Thoracic aorta (tissue), 2 donors: ENCODE results near the gene PLEK2. TPM values are rescaled to one million over a fixed set of nuclear protein-coding genes. Genes with fewer than 3 reads are reported as not detected.
"Not testable (repeated sequence)": the region's sequence is repeated elsewhere in the genome, so short reads cannot be mapped to it uniquely, and the experiment has no call there.

Source experiments
- ATAC-seq: fragments of 150-250 bp; one replicate; pipeline ENCODE4 v1.8.0; 2017; ENCODE audit warnings: low read depth; ENCODE audit not compliant: insufficient number of reproducible peaks, low FRiP score
- DNase-seq: peaks from one replicate; pipeline ENCODE4 v3.0.0-alpha.2; 2020; ENCODE audit warnings: low spot score
- H3K27ac ChIP-seq, 2 donors: fragments of 200-600 bp; sonication (generic); 1 replicate in 1 of 2; 2 replicates in 1 of 2; pipeline ENCODE4 v1.5.1; 2016; ENCODE audit warnings: mild to moderate bottlenecking in 2 of 2, moderate library complexity in 2 of 2
- H3K27me3 ChIP-seq: fragments of 200-600 bp; sonication (generic); replicated peaks from 2 replicates; pipeline ENCODE4 v1.6.0; 2016; ENCODE audit warnings: mild to moderate bottlenecking; ENCODE audit not compliant: insufficient read depth
- H3K36me3 ChIP-seq: fragments of 200-600 bp; sonication (generic); one replicate; pipeline ENCODE4 v1.5.1; 2016
- H3K4me1 ChIP-seq, 2 donors: fragments of 200-600 bp; sonication (generic); 1 replicate in 1 of 2; 2 replicates in 1 of 2; pipeline versions ENCODE4 v1.5.1 to v1.6.0; 2016; ENCODE audit warnings: low read depth in 2 of 2, mild to moderate bottlenecking in 1 of 2; ENCODE audit not compliant: control insufficient read depth in 1 of 2
- H3K4me3 ChIP-seq: fragments of 200-600 bp; sonication (generic); 2 replicates; pipeline ENCODE4 v1.5.1; 2016; ENCODE audit warnings: mild to moderate bottlenecking
- H3K9me3 ChIP-seq: fragments of 200-600 bp; sonication (generic); 2 replicates; pipeline ENCODE4 v1.5.1; 2016
- CTCF ChIP-seq: fragments of 200-600 bp; sonication (generic); IDR thresholded peaks from one replicate; pipeline ENCODE4 v1.5.1; 2019; ENCODE audit warnings: antibody characterized with exemption
- total RNA-seq, 2 donors: library from RNA; depleted of rRNA; stranded (reverse); fragments of >200 nt; gene quantifications; one replicate each; pipeline versions ENCODE4 v1.1.0 to v1.2.3, GENCODE V29; 2016

PLEK2 gene
- total RNA-seq, 2 donors from 2014 or later, result 2.0 to 5.9 TPM

DNA sequence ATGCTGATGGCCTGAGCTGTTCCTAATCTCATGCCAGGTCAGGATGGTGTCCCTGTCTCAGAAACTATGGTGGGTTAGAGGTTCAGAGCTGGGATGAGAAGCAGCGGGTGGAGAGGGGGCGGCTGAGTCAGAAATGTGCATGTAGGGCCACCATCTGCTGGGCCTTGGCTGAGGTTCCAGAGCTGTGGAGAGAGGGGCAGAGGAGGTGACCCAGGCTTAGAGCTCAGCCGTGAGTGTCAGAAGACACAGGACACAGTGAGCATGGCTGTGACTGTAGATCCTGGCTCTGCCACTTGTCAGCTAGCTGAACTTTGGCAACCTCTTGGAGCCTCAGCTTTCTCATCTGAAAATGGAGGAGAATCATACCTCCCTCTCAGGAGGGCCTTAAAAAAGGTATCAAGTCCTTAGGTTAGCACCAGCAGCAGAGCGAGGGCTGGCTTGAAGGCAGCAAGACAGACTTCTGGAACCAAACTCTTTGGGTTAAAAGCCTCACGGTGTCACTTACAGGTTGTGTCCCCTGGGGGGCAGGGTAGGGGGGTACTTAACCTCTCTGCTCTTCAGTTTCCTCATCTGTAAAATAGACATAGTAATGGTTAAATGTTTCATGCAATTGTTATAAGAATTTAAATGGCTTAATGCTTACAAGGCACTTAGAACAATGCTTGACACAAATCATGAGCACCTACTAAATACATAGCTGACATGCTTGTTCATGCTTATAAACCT is 41.8 kb upstream of the PLEK2 start:
- H3K27me3 ChIP-seq, result no peaks in the 10 kb centered on the region
- H3K27ac ChIP-seq, result no peak overlapping the region
- no peaks in the 10 kb centered on the region for H3K4me1 ChIP-seq
- no peaks in the 10 kb centered on the region for H3K9me3 ChIP-seq
- ATAC-seq (no peak), DNase-seq (no peak)
- no peak overlapping the region for H3K4me3 ChIP-seq
- no peaks in the 10 kb centered on the region for H3K36me3 ChIP-seq
- TF ChIP-seq CTCF, result no peak

GRCh38 chr14:67451667-67452066 is 39.7 kb upstream of the PLEK2 start:
- H3K27me3 ChIP-seq, H3K36me3 ChIP-seq, H3K4me3 ChIP-seq, ATAC-seq, H3K27ac ChIP-seq, DNase-seq, H3K9me3 ChIP-seq, H3K4me1 ChIP-seq: not testable (repeated sequence)

GRCh38 chr14:67449096-67449495 is 37.1 kb upstream of the PLEK2 start:
- TF ChIP-seq CTCF, result no peak
- DNase-seq (no peak), ATAC-seq (no peak)
- Histone ChIP-seq H3K9me3 (no peaks in the 10 kb centered on the region), H3K36me3 (no peaks in the 10 kb centered on the region), H3K4me3 (no peak overlapping the region), H3K27ac (no peak overlapping the region), H3K27me3 (no peaks in the 10 kb centered on the region), H3K4me1 (peaks cover 0 to 8% of the 10 kb centered on the region in 2 donors)

DNA sequence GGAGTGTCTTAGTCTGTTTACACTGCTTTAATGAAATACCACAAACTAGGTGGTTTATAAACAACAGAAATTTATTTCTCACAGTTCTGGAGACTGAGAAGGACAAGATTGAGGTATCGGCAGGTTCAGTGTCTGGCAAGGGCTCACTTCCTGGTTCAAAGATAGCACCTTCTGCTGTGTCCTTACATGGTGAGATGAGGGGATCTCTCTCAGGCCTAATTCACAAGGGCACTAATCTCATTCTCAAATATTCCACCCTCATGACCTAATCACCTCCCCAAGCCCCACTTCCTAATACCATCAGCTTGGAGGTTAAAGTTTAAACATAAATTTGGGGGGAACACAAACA is 35.0 kb upstream of the PLEK2 start:
- no peaks in the 10 kb centered on the region for H3K27me3 ChIP-seq
- no peak for ATAC-seq
- H3K4me1 ChIP-seq, result peaks cover 0 to 8% of the 10 kb centered on the region in 2 donors
- DNase-seq, result no peak
- H3K36me3 ChIP-seq, result no peaks in the 10 kb centered on the region
- H3K27ac ChIP-seq, result no peak overlapping the region
- no peak overlapping the region for H3K4me3 ChIP-seq
- no peaks in the 10 kb centered on the region for H3K9me3 ChIP-seq
- TF ChIP-seq CTCF, result no peak

DNA sequence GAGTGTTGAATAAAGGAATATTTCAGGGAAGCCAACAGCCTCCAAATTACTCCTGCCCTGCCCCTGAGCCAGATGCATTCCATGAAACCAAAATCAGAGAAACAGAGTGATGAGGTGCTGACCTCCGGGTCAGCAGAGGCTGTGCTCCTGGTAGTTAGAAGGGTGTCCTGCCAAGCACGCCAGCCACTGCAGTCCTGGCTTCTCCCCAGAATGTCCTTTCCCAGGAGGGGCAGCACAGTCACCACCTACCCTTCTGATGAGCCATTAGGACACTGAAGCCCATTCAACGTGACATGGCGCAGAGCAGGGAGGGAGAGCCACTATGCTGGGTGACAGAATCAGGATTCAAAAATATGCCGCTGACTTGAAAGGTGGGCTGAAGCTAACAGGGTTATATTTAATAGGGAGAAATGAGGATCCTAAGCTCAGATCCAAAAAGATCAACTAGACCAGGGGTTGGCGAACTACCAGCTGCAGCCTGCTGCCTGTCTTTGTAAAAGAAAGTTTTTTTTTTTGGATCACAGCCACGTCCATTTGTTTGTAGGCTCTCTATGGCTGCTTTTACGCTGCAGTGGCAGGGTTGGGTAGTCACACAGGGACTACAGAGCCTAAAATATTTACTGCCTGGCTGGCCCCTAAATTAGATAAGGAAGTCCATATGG is 34.5 kb upstream of the PLEK2 start:
- ATAC-seq (no peak), DNase-seq (no peak)
- Histone ChIP-seq H3K27ac (no peak overlapping the region), H3K4me3 (no peak overlapping the region), H3K36me3 (no peaks in the 10 kb centered on the region), H3K9me3 (no peaks in the 10 kb centered on the region), H3K27me3 (no peaks in the 10 kb centered on the region), H3K4me1 (peaks cover 0 to 8% of the 10 kb centered on the region in 2 donors)
- no peak for TF ChIP-seq CTCF
